Measurements from ENCODE around the gene METTL26.

DNA sequence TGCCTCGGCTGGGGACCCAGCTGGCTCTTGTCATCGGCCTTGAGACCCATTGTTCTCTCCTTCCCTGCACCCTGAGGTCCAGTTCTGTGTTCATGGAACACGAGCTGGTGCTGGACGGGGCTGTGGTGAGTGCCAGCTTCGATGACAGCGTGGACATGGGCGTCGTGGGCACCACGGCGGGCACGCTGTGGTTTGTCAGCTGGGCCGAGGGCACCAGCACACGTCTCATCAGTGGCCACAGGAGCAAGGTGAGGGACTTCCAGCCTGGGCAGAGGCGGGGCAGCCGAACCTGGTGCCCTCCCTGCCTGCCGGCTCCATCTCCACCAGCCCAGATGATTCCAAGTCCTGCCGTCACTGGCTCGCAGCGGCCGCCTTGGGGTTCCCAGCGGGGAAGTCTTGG, 26.5 kb upstream of the METTL26 start:
- TF ChIP-seq GATA3 (IDR thresholded peaks at IDR 0.05; ENCODE audit: low read depth, low read length) (no peak), GATA2 (IDR thresholded peaks at IDR 0.05; ENCODE audit: low read depth, low read length) (no peak)
